NCI-H2196 treated with DMSO at 0.1 percent for 48 hours (cell line): Measurements from ENCODE around the gene ACADSB.
A peak's percentile ranks its signal among the peaks of the same experiment; 100 is the strongest.

Experiments
- DNase-seq: peaks from one replicate; lab custom pipeline; 2025; ENCODE audit not compliant: unreplicated experiment; lab: John Stamatoyannopoulos, UW

Gene ACADSB

GRCh38 chr10:123038782-123039631 is 30.2 kb downstream of the ACADSB start:
- no peak for DNase-seq

GRCh38 chr10:123039632-123039930 is 30.8 kb downstream of the ACADSB start:
- DNase-seq: no peak

- no peak for DNase-seq
These were observed 34.1 kb downstream of the ACADSB start for GRCh38 chr10:123042708-123043408.

GRCh38 chr10:123043409-123043925 is 34.7 kb downstream of the ACADSB start:
- peak; percentile 61 for DNase-seq

GRCh38 chr10:123044391-123044790 is 35.6 kb downstream of the ACADSB start:
- DNase-seq: no peak

- DNase-seq: no peak
These were observed 37.3 kb downstream of the ACADSB start for GRCh38 chr10:123045961-123046731.

GRCh38 chr10:123057968-123058367 is 49.2 kb downstream of the ACADSB start:
- DNase-seq: no peak

- DNase-seq: no peak
These were observed 53.1 kb downstream of the ACADSB start for GRCh38 chr10:123061865-123062264.

GRCh38 chr10:123062726-123063125 is 53.9 kb downstream of the ACADSB start:
- DNase-seq: no peak

- no peak for DNase-seq
These were observed 59.5 kb downstream of the ACADSB start for GRCh38 chr10:123068087-123068853.

GRCh38 chr10:123069246-123069986 is 60.6 kb downstream of the ACADSB start:
- DNase-seq: no peak

- DNase-seq: no peak
These were observed 64.4 kb downstream of the ACADSB start for GRCh38 chr10:123073187-123073586.

GRCh38 chr10:123074215-123074614 is 65.4 kb downstream of the ACADSB start:
- DNase-seq: no peak

- DNase-seq: no peak
These were observed 73.1 kb downstream of the ACADSB start for GRCh38 chr10:123081896-123082295.

GRCh38 chr10:123083811-123084210 is 75.0 kb downstream of the ACADSB start:
- no peak for DNase-seq

GRCh38 chr10:123086281-123086680 is 77.5 kb downstream of the ACADSB start:
- DNase-seq: no peak

GRCh38 chr10:123087348-123087747 is 78.5 kb downstream of the ACADSB start:
- no peak for DNase-seq

GRCh38 chr10:123087786-123088185 is 79.0 kb downstream of the ACADSB start:
- no peak for DNase-seq

GRCh38 chr10:123092635-123093414 is 84.0 kb downstream of the ACADSB start:
- no peak for DNase-seq
